Lower lobe of right lung (tissue), 2 donors: ENCODE results near the gene PCLO. TPM values are rescaled to one million over a fixed set of nuclear protein-coding genes. Genes with fewer than 3 reads are reported as not detected.

ENCODE experiments used
- ATAC-seq, 2 donors: fragments of 200-7000 bp; cut with Tn5 transposase; one replicate each; pipeline ENCODE4 v1.9.1; 2020 to 2022; ENCODE audit warnings: mild to moderate bottlenecking in 2 of 2, moderate library complexity in 2 of 2
- DNase-seq: peaks from one replicate; pipeline ENCODE4 v3.0.0-alpha.2; 2020
- H3K27ac ChIP-seq: fragments of 200-600 bp; one replicate; pipeline ENCODE4 v1.8.0; 2022
- H3K27me3 ChIP-seq: fragments of 200-600 bp; one replicate; pipeline ENCODE4 v1.8.0; 2022; ENCODE audit warnings: low read depth
- H3K36me3 ChIP-seq: fragments of 200-600 bp; one replicate; pipeline ENCODE4 v1.8.0; 2022; ENCODE audit warnings: mild to moderate bottlenecking
- H3K4me1 ChIP-seq: fragments of 200-600 bp; one replicate; pipeline ENCODE4 v1.8.0; 2022
- H3K4me3 ChIP-seq: fragments of 200-600 bp; one replicate; pipeline ENCODE4 v1.8.0; 2022; ENCODE audit warnings: mild to moderate bottlenecking
- H3K9me3 ChIP-seq: fragments of 200-600 bp; one replicate; pipeline ENCODE4 v1.8.0; 2022
- intact Hi-C: fragments of 100-400 bp; cut with DNase I; formaldehyde crosslinking; loops from one replicate; pipeline ENCODE4 v1.11.0; 2022
- total RNA-seq: library from RNA; stranded (reverse); fragmentation: NEBNext Ultra II Directional; extraction: Animal tissue kit (Norgen Biotek cat#: 25700); gene quantifications from one replicate; pipeline ENCODE4 v1.2.1, GENCODE V29; 2021
- TF ChIP-seq, protein P1 (sequence below): fragments of 200-600 bp; IDR thresholded peaks from one replicate; pipeline ENCODE4 v1.8.0; 2022; ENCODE audit warnings: antibody characterized with exemption, mild to moderate bottlenecking
- donor health status: DM: no; HTN: yes; CAD: no; lungs with severe emphysema.

PCLO gene
- total RNA-seq, 1 donor from 2014 or later, result 2.9 TPM

DNA sequence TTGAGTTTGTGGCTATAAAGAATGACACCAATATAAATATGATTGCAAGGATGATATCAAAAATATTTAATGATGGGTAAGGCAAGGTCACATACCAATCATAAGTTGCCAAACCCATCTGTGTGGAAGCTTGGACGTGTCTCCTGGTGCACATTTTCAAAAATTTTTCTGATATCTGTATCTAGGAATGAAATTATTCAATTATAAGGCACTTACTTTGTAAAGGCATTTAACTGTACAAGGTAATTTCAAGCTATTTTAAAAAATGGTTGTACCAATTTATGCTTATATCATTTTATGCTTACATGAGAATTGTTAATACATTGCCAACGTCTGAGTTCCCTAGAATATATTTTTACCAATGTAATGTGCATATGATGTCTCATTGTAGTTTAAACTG lies 412.7 kb downstream of the PCLO start:
- H3K4me1 ChIP-seq, result no peaks in the 10 kb centered on the region
- no peak for DNase-seq
- H3K4me3 ChIP-seq, result no peak overlapping the region
- H3K27me3 ChIP-seq, result no peaks in the 10 kb centered on the region
- TF ChIP-seq, protein P1, sequence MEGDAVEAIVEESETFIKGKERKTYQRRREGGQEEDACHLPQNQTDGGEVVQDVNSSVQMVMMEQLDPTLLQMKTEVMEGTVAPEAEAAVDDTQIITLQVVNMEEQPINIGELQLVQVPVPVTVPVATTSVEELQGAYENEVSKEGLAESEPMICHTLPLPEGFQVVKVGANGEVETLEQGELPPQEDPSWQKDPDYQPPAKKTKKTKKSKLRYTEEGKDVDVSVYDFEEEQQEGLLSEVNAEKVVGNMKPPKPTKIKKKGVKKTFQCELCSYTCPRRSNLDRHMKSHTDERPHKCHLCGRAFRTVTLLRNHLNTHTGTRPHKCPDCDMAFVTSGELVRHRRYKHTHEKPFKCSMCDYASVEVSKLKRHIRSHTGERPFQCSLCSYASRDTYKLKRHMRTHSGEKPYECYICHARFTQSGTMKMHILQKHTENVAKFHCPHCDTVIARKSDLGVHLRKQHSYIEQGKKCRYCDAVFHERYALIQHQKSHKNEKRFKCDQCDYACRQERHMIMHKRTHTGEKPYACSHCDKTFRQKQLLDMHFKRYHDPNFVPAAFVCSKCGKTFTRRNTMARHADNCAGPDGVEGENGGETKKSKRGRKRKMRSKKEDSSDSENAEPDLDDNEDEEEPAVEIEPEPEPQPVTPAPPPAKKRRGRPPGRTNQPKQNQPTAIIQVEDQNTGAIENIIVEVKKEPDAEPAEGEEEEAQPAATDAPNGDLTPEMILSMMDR, result no peak
- intact Hi-C loops, result no loop called here
- no peaks in the 10 kb centered on the region for H3K9me3 ChIP-seq
- ATAC-seq, result no peak
- H3K36me3 ChIP-seq, result no peaks in the 10 kb centered on the region
- H3K27ac ChIP-seq, result no peak overlapping the region

GRCh38 chr7:82745820-82746219 lies 416.9 kb downstream of the PCLO start:
- no peaks in the 10 kb centered on the region for H3K4me1 ChIP-seq
- TF ChIP-seq, protein P1, result no peak
- H3K9me3 ChIP-seq, result no peaks in the 10 kb centered on the region
- H3K27ac ChIP-seq, result no peak overlapping the region
- no peak overlapping the region for H3K4me3 ChIP-seq
- no peaks in the 10 kb centered on the region for H3K36me3 ChIP-seq
- ATAC-seq (no peak), DNase-seq (no peak)
- no peaks in the 10 kb centered on the region for H3K27me3 ChIP-seq
- intact Hi-C loops, result no loop called here

GRCh38 chr7:82745117-82745516 lies 417.6 kb downstream of the PCLO start:
- ATAC-seq, result peak in 1 of 2 donors; percentile 40
- H3K9me3 ChIP-seq, result no peaks in the 10 kb centered on the region
- H3K36me3 ChIP-seq, result no peaks in the 10 kb centered on the region
- TF ChIP-seq, protein P1, result no peak
- no peak overlapping the region for H3K27ac ChIP-seq
- no peak for DNase-seq
- intact Hi-C loops, result no loop called here
- H3K4me1 ChIP-seq, result no peaks in the 10 kb centered on the region
- H3K27me3 ChIP-seq, result no peaks in the 10 kb centered on the region
- no peak overlapping the region for H3K4me3 ChIP-seq

GRCh38 chr7:82742163-82742562 lies 420.5 kb downstream of the PCLO start:
- no peaks in the 10 kb centered on the region for H3K27me3 ChIP-seq
- intact Hi-C loops, result no loop called here
- H3K27ac ChIP-seq, result no peak overlapping the region
- no peaks in the 10 kb centered on the region for H3K36me3 ChIP-seq
- no peak for ATAC-seq
- no peaks in the 10 kb centered on the region for H3K9me3 ChIP-seq
- DNase-seq, result no peak
- TF ChIP-seq, protein P1, result no peak
- no peaks in the 10 kb centered on the region for H3K4me1 ChIP-seq
- no peak overlapping the region for H3K4me3 ChIP-seq

DNA sequence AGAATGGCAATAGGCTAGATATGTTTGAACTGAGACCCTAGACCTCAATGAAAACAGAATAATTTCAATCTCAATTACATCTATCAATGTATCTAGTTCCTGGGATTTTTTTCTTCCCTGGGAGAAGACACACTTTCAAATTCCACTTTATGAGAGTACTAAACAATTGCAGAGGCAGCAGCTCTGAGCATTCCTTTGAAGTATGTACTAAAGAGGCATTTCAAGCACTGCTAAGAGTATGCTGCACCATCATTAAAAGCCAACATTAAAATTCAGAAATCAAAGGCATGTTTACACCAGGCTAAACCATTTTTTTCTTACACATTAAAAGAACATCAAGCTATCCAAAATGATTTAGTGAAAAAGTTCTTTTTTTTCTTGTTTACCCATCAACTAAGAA lies 421.2 kb downstream of the PCLO start:
- Histone ChIP-seq H3K27ac (no peak overlapping the region), H3K4me1 (no peaks in the 10 kb centered on the region), H3K27me3 (no peaks in the 10 kb centered on the region), H3K36me3 (no peaks in the 10 kb centered on the region), H3K9me3 (no peaks in the 10 kb centered on the region), H3K4me3 (no peak overlapping the region)
- no peak for DNase-seq
- TF ChIP-seq, protein P1, result no peak
- intact Hi-C loops, result no loop called here
- ATAC-seq, result no peak
